ENCODE measurements around the gene MYCBP. TPM values are rescaled to one million over a fixed set of nuclear protein-coding genes. Genes with fewer than 3 reads are reported as not detected.
"Not testable (repeated sequence)": the region's sequence is repeated elsewhere in the genome, so short reads cannot be mapped to it uniquely, and the experiment has no call there.

MYCBP gene
- polyA plus RNA-seq, 1 donor (not counting 4 experiments of a cell fraction or from before 2014, with no cell fraction given) = 39.9 TPM

DNA sequence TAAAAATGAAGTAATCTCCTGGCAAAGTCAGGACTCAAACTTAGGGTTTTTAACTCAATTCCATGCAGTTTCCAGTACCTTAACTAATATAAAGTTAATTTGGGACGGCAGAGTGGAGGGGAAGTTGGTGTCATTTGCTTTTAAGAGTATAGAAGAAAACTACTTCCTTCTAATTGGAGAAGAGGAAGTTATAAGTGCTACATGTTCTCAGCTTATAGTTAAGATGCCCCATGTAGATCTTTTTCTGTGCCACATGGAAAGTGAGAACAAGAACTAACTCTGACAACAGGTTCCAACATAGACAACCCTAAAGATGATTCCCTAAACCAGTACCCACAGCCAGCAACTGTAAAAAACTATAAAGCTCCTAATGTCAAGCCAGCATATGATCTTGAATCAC, 25.1 kb downstream of the MYCBP start:
- no peak for DNase-seq (ENCODE audit: low read depth, low spot score)
- H3K4me3 ChIP-seq (ENCODE audit: control insufficient read depth in 2 of 3, extremely low read depth in 1 of 3, insufficient read depth in 2 of 3, low read depth in 1 of 3, low read length in 3 of 3) = no peak overlapping the region
- no peak for FAIRE-seq
- no peak overlapping the region for H2AFZ ChIP-seq (ENCODE audit: control insufficient read depth, low read length)
- H3K27me3 ChIP-seq (ENCODE audit: control insufficient read depth, extremely low read depth, insufficient read depth, low read length) = no peaks in the 10 kb centered on the region
- no peaks in the 10 kb centered on the region for H3K9me1 ChIP-seq (ENCODE audit: control insufficient read depth, extremely low read depth, insufficient read depth, low read length)
- peaks cover 4% of the 10 kb centered on the region for H3K79me2 ChIP-seq (ENCODE audit: control insufficient read depth, insufficient read depth, low read length)
- no peak overlapping the region for H3K9ac ChIP-seq (ENCODE audit: control insufficient read depth, extremely low read depth, insufficient read depth, low read length)
- H4K20me1 ChIP-seq (ENCODE audit: control insufficient read depth, extremely low read depth, insufficient read depth, low read length) = no peaks in the 10 kb centered on the region
- no peaks in the 10 kb centered on the region for H3K4me1 ChIP-seq (ENCODE audit: control insufficient read depth, extremely low read depth, insufficient read depth, low read length)
- no peak overlapping the region for H3K4me2 ChIP-seq (ENCODE audit: control insufficient read depth, extremely low read depth, insufficient read depth, low read depth, low read length)
- TF ChIP-seq, protein P1, sequence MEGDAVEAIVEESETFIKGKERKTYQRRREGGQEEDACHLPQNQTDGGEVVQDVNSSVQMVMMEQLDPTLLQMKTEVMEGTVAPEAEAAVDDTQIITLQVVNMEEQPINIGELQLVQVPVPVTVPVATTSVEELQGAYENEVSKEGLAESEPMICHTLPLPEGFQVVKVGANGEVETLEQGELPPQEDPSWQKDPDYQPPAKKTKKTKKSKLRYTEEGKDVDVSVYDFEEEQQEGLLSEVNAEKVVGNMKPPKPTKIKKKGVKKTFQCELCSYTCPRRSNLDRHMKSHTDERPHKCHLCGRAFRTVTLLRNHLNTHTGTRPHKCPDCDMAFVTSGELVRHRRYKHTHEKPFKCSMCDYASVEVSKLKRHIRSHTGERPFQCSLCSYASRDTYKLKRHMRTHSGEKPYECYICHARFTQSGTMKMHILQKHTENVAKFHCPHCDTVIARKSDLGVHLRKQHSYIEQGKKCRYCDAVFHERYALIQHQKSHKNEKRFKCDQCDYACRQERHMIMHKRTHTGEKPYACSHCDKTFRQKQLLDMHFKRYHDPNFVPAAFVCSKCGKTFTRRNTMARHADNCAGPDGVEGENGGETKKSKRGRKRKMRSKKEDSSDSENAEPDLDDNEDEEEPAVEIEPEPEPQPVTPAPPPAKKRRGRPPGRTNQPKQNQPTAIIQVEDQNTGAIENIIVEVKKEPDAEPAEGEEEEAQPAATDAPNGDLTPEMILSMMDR (optimal IDR thresholded peaks at IDR 0.05 in 1 of 3, IDR thresholded peaks at IDR 0.05 in 1 of 3, conservative IDR thresholded peaks at IDR 0.05 in 1 of 3; ENCODE audit: extremely low read depth in 1 of 3, insufficient read depth in 2 of 3, low read length in 3 of 3) = no peak
- TF ChIP-seq EZH2 (IDR thresholded peaks at IDR 0.05; ENCODE audit: low read length) = no peak
- peaks cover 6 to 18% of the 10 kb centered on the region in 2 experiments for H3K36me3 ChIP-seq (ENCODE audit: control insufficient read depth in 2 of 2, extremely low read depth in 1 of 2, insufficient read depth in 2 of 2, low read length in 2 of 2)
- no peak overlapping the region for H3K27ac ChIP-seq (ENCODE audit: control insufficient read depth, insufficient read depth, low read length)
- no peaks in the 10 kb centered on the region for H3K9me3 ChIP-seq (ENCODE audit: control insufficient read depth, low read depth, low read length)
- dilution Hi-C loops (cut with MboI; ENCODE audit: extremely low pct_ligation_motif_present, low sequenced_read_pairs) = no loop called here

DNA sequence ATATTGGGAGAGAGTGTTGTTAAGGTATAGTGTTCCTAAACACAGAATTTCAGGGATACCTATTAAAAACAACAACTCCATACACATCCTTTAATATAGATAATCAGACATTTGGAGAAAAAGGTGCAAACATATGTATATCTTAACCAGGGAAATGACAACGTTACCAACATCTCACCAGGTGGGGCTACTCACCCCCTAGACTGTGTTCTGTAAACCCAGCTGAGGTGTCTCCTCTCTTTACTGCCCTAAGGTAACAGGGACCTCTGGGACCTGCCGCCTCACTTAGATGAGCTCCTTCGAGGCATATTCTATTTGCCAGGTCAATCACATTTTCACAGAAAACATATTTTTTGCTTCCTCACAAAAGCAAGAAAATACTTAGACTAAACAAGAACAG, 26.9 kb downstream of the MYCBP start:
- H3K4me3 ChIP-seq (ENCODE audit: control insufficient read depth in 2 of 3, extremely low read depth in 1 of 3, insufficient read depth in 2 of 3, low read depth in 1 of 3, low read length in 3 of 3) = no peak overlapping the region
- H3K79me2 ChIP-seq (ENCODE audit: control insufficient read depth, insufficient read depth, low read length) = peaks cover 4% of the 10 kb centered on the region
- H3K9me1 ChIP-seq (ENCODE audit: control insufficient read depth, extremely low read depth, insufficient read depth, low read length) = no peaks in the 10 kb centered on the region
- H2AFZ ChIP-seq (ENCODE audit: control insufficient read depth, low read length) = no peak overlapping the region
- H3K9me3 ChIP-seq (ENCODE audit: control insufficient read depth, low read depth, low read length) = no peaks in the 10 kb centered on the region
- FAIRE-seq (no peak), DNase-seq (ENCODE audit: low read depth, low spot score) (no peak)
- no peaks in the 10 kb centered on the region for H3K27me3 ChIP-seq (ENCODE audit: control insufficient read depth, extremely low read depth, insufficient read depth, low read length)
- H3K4me2 ChIP-seq (ENCODE audit: control insufficient read depth, extremely low read depth, insufficient read depth, low read depth, low read length) = no peak overlapping the region
- TF ChIP-seq EZH2 (IDR thresholded peaks at IDR 0.05; ENCODE audit: low read length) = no peak
- TF ChIP-seq, protein P1 (optimal IDR thresholded peaks at IDR 0.05 in 1 of 3, IDR thresholded peaks at IDR 0.05 in 1 of 3, conservative IDR thresholded peaks at IDR 0.05 in 1 of 3; ENCODE audit: extremely low read depth in 1 of 3, insufficient read depth in 2 of 3, low read length in 3 of 3) = no peak
- no peak overlapping the region for H3K27ac ChIP-seq (ENCODE audit: control insufficient read depth, insufficient read depth, low read length)
- no peaks in the 10 kb centered on the region for H3K4me1 ChIP-seq (ENCODE audit: control insufficient read depth, extremely low read depth, insufficient read depth, low read length)
- no peak overlapping the region for H3K9ac ChIP-seq (ENCODE audit: control insufficient read depth, extremely low read depth, insufficient read depth, low read length)
- dilution Hi-C loops (cut with MboI; ENCODE audit: extremely low pct_ligation_motif_present, low sequenced_read_pairs) = no loop called here
- peaks cover 3 to 18% of the 10 kb centered on the region in 2 experiments for H3K36me3 ChIP-seq (ENCODE audit: control insufficient read depth in 2 of 2, extremely low read depth in 1 of 2, insufficient read depth in 2 of 2, low read length in 2 of 2)
- H4K20me1 ChIP-seq (ENCODE audit: control insufficient read depth, extremely low read depth, insufficient read depth, low read length) = no peaks in the 10 kb centered on the region

- dilution Hi-C loops (cut with MboI; ENCODE audit: extremely low pct_ligation_motif_present, low sequenced_read_pairs); H3K9me3 ChIP-seq (ENCODE audit: control insufficient read depth, low read depth, low read length); H3K27ac ChIP-seq (ENCODE audit: control insufficient read depth, insufficient read depth, low read length); H3K4me3 ChIP-seq (ENCODE audit: control insufficient read depth in 2 of 3, extremely low read depth in 1 of 3, insufficient read depth in 2 of 3, low read depth in 1 of 3, low read length in 3 of 3); H2AFZ ChIP-seq (ENCODE audit: control insufficient read depth, low read length); H3K4me2 ChIP-seq (ENCODE audit: control insufficient read depth, extremely low read depth, insufficient read depth, low read depth, low read length); H3K27me3 ChIP-seq (ENCODE audit: control insufficient read depth, extremely low read depth, insufficient read depth, low read length); FAIRE-seq; H3K9me1 ChIP-seq (ENCODE audit: control insufficient read depth, extremely low read depth, insufficient read depth, low read length); H3K79me2 ChIP-seq (ENCODE audit: control insufficient read depth, insufficient read depth, low read length); DNase-seq (ENCODE audit: low read depth, low spot score); H4K20me1 ChIP-seq (ENCODE audit: control insufficient read depth, extremely low read depth, insufficient read depth, low read length); H3K4me1 ChIP-seq (ENCODE audit: control insufficient read depth, extremely low read depth, insufficient read depth, low read length); H3K9ac ChIP-seq (ENCODE audit: control insufficient read depth, extremely low read depth, insufficient read depth, low read length): not testable (repeated sequence)
- H3K36me3 ChIP-seq (ENCODE audit: control insufficient read depth in 2 of 2, extremely low read depth in 1 of 2, insufficient read depth in 2 of 2, low read length in 2 of 2) = peaks cover 3 to 15% of the 10 kb centered on the region in 2 experiments
Observed at GRCh38 chr1:38845088-38845487, 28.1 kb downstream of the MYCBP start.

Data from keratinocyte (primary cell).